ENCODE measurements around the gene RBM10. TPM values are rescaled to one million over a fixed set of nuclear protein-coding genes. Genes with fewer than 3 reads are reported as not detected.

The RBM10 gene
- total and polyA plus RNA-seq, 9 of the 15 experiments (the other 6 are each of a cell fraction or from before 2014, with no cell fraction given): 1.1 to 61.7 (median 31.5) TPM

GRCh38 chrX:47234583-47234982, 89.6 kb downstream of the RBM10 start:
- in situ Hi-C loops (cut with MboI) (no loop called here), intact Hi-C loops (cut with micrococcal nuclease) (no loop called here)
- ATAC-seq: no peak
- no peaks in the 10 kb centered on the region for H3K9me3 ChIP-seq (replicated peaks; ENCODE audit: control insufficient read depth, insufficient read depth, low read depth, low read length)
- ChIA-PET CTCF (ENCODE audit: low intra/inter-chr PET ratio) (no interaction called here), POLR2A (no interaction called here)
- no peaks in the 10 kb centered on the region for H3K9me1 ChIP-seq (ENCODE audit: control insufficient read depth, insufficient read depth, low read length)
- no peak for FAIRE-seq
- peak overlapping the region; percentile 65; the same call in 1 of the 2 replicates for H3K4me3 ChIP-seq
- no peak for TF ChIP-seq CCAR2 (IDR thresholded peaks at IDR 0.05; ENCODE audit: low read depth, low read length)
- peak; percentile 47; the same call in 1 of the 2 replicates for TF ChIP-seq ATF7 (IDR thresholded peaks at IDR 0.05)
- no peak for TF ChIP-seq SRF (CRISPR knock-in tag; IDR thresholded peaks at IDR 0.05)
- 0 out of 2 replicates have a peak, but pooled peaks have one; percentile 27 for TF ChIP-seq ATF3 (IDR thresholded peaks at IDR 0.05)
- TF ChIP-seq ATF3 (CRISPR knock-in tag; conservative IDR thresholded peaks at IDR 0.05): no peak
- TF ChIP-seq CEBPG (CRISPR knock-in tag; IDR thresholded peaks at IDR 0.05): no peak
- TF ChIP-seq CEBPG (tag; conservative IDR thresholded peaks at IDR 0.05 in 1 of 2, IDR thresholded peaks at IDR 0.05 in 1 of 2): 0 out of 4 replicates have a peak, but pooled peaks of 1 of the 2 experiments have one; percentile 16
- no peaks in the 10 kb centered on the region for H4K20me1 ChIP-seq (replicated peaks; ENCODE audit: control insufficient read depth, insufficient read depth, low read length)
- peak overlapping the region in 1 of 2 experiments; percentile 81; a peak in 2 of 4 replicates for H3K9ac ChIP-seq (ENCODE audit: insufficient read depth in 1 of 2, low read depth in 2 of 2, low read length in 2 of 2)
- no peaks in the 10 kb centered on the region for H3K36me3 ChIP-seq (ENCODE audit: control insufficient read depth, insufficient read depth, low read length)
- 32% methylated on average over 3 of the region's 3 CpGs for WGBS (ENCODE audit: insufficient coverage, low coverage, missing lambda C conversion rate)
- no TSS peak for BruUV-seq (replicated peaks)
- peaks cover 30% of the 10 kb centered on the region for H3K79me2 ChIP-seq (ENCODE audit: control insufficient read depth, insufficient read depth, low read length)
- peak overlapping the region; percentile 93; the same call in 2 of the 3 replicates for H3K27ac ChIP-seq (ENCODE audit: extremely low read depth, low read depth, low read length)
- no peaks in the 10 kb centered on the region; a peak in 1 of 5 replicates for H3K27me3 ChIP-seq (ENCODE audit: control insufficient read depth in 2 of 2, insufficient read depth in 2 of 2, low read length in 2 of 2)
- H2AFZ ChIP-seq (ENCODE audit: low read depth, low read length): no peak overlapping the region
- peak overlapping the region; percentile 92; the same call in 1 of the 2 replicates for H3K4me2 ChIP-seq (ENCODE audit: insufficient read depth, low read length)
- no peak for DNase-seq (ENCODE audit: extremely low read depth in 1 of 4, low spot score in 3 of 4)
- H3K4me1 ChIP-seq (replicated peaks in 1 of 2; ENCODE audit: control insufficient read depth in 2 of 2, insufficient read depth in 2 of 2, low read length in 2 of 2): peaks cover 6 to 7% of the 10 kb centered on the region in 2 experiments; a peak in 4 of 5 replicates
